GM19324 (cell line): ENCODE data around the gene RAB3C.

Source experiments
- ATAC-seq: cut with Tn5 transposase; IDR thresholded peaks from one replicate; pipeline ENCODE4 v1.9.1; 2021; ENCODE audit warnings: mild to moderate bottlenecking, moderate library complexity; ENCODE audit not compliant: unreplicated experiment, low FRiP score

RAB3C gene

GRCh38 chr5:58902305-58902704 is 319.4 kb downstream of the RAB3C start:
- ATAC-seq, result no peak

GRCh38 chr5:58902765-58903164 is 319.9 kb downstream of the RAB3C start:
- ATAC-seq, result no peak

- no peak for ATAC-seq
Observed at GRCh38 chr5:58904737-58905136, 321.9 kb downstream of the RAB3C start.

GRCh38 chr5:58905944-58906343 is 323.1 kb downstream of the RAB3C start:
- ATAC-seq, result no peak
